Measurements from ENCODE around the gene MFAP3L.
"Not testable (repeated sequence)": the region's sequence is repeated elsewhere in the genome, so short reads cannot be mapped to it uniquely, and the experiment has no call there.

MFAP3L gene

GRCh38 chr4:169985881-169986280 is 40.3 kb downstream of the MFAP3L start:
- no peak for DNase-seq

- no peak for DNase-seq
Observed at GRCh38 chr4:169984745-169985144, 41.5 kb downstream of the MFAP3L start.

GRCh38 chr4:169984173-169984572 is 42.0 kb downstream of the MFAP3L start:
- DNase-seq, result no peak

GRCh38 chr4:169976951-169977350 is 49.2 kb downstream of the MFAP3L start:
- DNase-seq, result no peak

- no peak for DNase-seq
Observed at GRCh38 chr4:169975838-169976796, 50.1 kb downstream of the MFAP3L start.

- DNase-seq, result no peak
Observed at GRCh38 chr4:169975131-169975837, 50.9 kb downstream of the MFAP3L start.

GRCh38 chr4:169971456-169972015 is 54.7 kb downstream of the MFAP3L start:
- DNase-seq, result no peak

- no peak for DNase-seq
Observed at GRCh38 chr4:169968999-169969398, 57.2 kb downstream of the MFAP3L start.

GRCh38 chr4:169963998-169964397 is 62.2 kb downstream of the MFAP3L start:
- DNase-seq, result no peak

GRCh38 chr4:169959254-169959653 is 66.9 kb downstream of the MFAP3L start:
- DNase-seq, result no peak

- DNase-seq, result no peak
Observed at GRCh38 chr4:169958629-169959028, 67.6 kb downstream of the MFAP3L start.

- DNase-seq, result no peak
Observed at GRCh38 chr4:169957785-169958184, 68.4 kb downstream of the MFAP3L start.

- DNase-seq, result no peak
Observed at GRCh38 chr4:169956091-169956843, 69.9 kb downstream of the MFAP3L start.

GRCh38 chr4:169955521-169955920 is 70.7 kb downstream of the MFAP3L start:
- DNase-seq, result no peak

GRCh38 chr4:169952236-169953002 is 73.8 kb downstream of the MFAP3L start:
- no peak for DNase-seq

- DNase-seq, result no peak
Observed at GRCh38 chr4:169948271-169948670, 77.9 kb downstream of the MFAP3L start.

GRCh38 chr4:169945636-169946035 is 80.6 kb downstream of the MFAP3L start:
- DNase-seq, result no peak

- DNase-seq, result not testable (repeated sequence)
Observed at GRCh38 chr4:169943601-169944000, 82.6 kb downstream of the MFAP3L start.

- no peak for DNase-seq
Observed at GRCh38 chr4:169941141-169941540, 85.1 kb downstream of the MFAP3L start.

GRCh38 chr4:169940460-169940859 is 85.7 kb downstream of the MFAP3L start:
- no peak for DNase-seq
